ENCODE data around the gene NFIA. TPM values are rescaled to one million over a fixed set of nuclear protein-coding genes. Genes with fewer than 3 reads are reported as not detected.

Gene NFIA
- polyA plus RNA-seq, 3 donors, result 1.4 to 5.3 (median 2.4) TPM

DNA sequence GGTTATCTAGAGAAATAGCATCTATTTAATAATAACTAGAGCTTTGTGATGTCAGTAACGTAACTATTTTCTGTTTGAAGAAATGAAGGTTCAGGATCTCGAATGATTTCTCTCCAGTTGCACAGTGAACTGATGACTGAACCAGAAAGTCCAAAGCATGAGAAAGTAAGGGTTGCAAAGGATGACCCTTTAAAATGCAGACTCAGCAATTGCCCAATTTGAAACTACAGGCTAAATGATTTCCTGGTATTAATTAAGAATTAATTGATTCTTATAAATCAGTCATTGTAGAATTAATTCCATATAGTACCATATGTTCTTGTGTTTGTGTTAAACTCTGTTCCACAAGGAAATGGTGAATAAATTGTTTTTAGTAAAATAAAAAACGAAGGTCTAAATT lies 318.6 kb downstream of the NFIA start:
- H3K4me3 Mint-ChIP-seq, result no peak overlapping the region
- intact Hi-C loops (cut with micrococcal nuclease), result no loop called here
- H3K9me3 Mint-ChIP-seq, result no peaks in the 10 kb centered on the region
- H3K27ac Mint-ChIP-seq, result no peak overlapping the region
- peaks cover 8 to 14% of the 10 kb centered on the region in 2 donors for H3K4me1 ChIP-seq (ENCODE audit: control insufficient read depth in 1 of 2, insufficient read depth in 2 of 2, low read length in 2 of 2)
- DNase-seq, result no peak
- no peak overlapping the region for H3K27ac ChIP-seq (ENCODE audit: low read depth in 1 of 2, low read length in 2 of 2)
- H3K9ac ChIP-seq (ENCODE audit: insufficient read depth, low read length, poor library complexity, severe bottlenecking), result no peak overlapping the region
- H3K4me1 Mint-ChIP-seq, result peaks cover 18% of the 10 kb centered on the region
- H3K4me2 ChIP-seq (replicated peaks; ENCODE audit: extremely low read depth, low read length, poor library complexity, severe bottlenecking), result no peak overlapping the region
- no peaks in the 10 kb centered on the region for H3K9me3 ChIP-seq (replicated peaks in 1 of 2; ENCODE audit: control insufficient read depth in 1 of 2, insufficient read depth in 1 of 2, low read length in 2 of 2)
- H2AFZ ChIP-seq (ENCODE audit: insufficient read depth, low read depth, low read length, poor library complexity, severe bottlenecking), result no peak overlapping the region
- no peaks in the 10 kb centered on the region for H3K27me3 ChIP-seq (ENCODE audit: control insufficient read depth in 2 of 2, insufficient read depth in 2 of 2, low read length in 2 of 2)
- no peaks in the 10 kb centered on the region for H3K36me3 ChIP-seq (replicated peaks in 1 of 2; ENCODE audit: control insufficient read depth in 1 of 2, insufficient read depth in 2 of 2, low read length in 2 of 2)
- H3K4me3 ChIP-seq (replicated peaks in 1 of 3; ENCODE audit: low read depth in 2 of 3, low read length in 3 of 3), result no peak overlapping the region
- no peaks in the 10 kb centered on the region for H3K27me3 Mint-ChIP-seq (ENCODE audit: low read depth in 3 of 3)
- TF ChIP-seq, protein P1, sequence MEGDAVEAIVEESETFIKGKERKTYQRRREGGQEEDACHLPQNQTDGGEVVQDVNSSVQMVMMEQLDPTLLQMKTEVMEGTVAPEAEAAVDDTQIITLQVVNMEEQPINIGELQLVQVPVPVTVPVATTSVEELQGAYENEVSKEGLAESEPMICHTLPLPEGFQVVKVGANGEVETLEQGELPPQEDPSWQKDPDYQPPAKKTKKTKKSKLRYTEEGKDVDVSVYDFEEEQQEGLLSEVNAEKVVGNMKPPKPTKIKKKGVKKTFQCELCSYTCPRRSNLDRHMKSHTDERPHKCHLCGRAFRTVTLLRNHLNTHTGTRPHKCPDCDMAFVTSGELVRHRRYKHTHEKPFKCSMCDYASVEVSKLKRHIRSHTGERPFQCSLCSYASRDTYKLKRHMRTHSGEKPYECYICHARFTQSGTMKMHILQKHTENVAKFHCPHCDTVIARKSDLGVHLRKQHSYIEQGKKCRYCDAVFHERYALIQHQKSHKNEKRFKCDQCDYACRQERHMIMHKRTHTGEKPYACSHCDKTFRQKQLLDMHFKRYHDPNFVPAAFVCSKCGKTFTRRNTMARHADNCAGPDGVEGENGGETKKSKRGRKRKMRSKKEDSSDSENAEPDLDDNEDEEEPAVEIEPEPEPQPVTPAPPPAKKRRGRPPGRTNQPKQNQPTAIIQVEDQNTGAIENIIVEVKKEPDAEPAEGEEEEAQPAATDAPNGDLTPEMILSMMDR (IDR thresholded peaks at IDR 0.05), result no peak
- peaks cover 0 to 14% of the 10 kb centered on the region in 2 donors for H3K36me3 Mint-ChIP-seq
- WGBS (ENCODE audit: insufficient coverage), result 100% methylated on average over 1 of the region's 3 CpGs
- no peaks in the 10 kb centered on the region for H3K79me2 ChIP-seq (ENCODE audit: insufficient read depth, low read length)
- no peaks in the 10 kb centered on the region for H4K20me1 ChIP-seq (ENCODE audit: insufficient read depth, low read length)

GRCh38 chr1:61403679-61404596 lies 321.6 kb downstream of the NFIA start:
- H3K4me3 ChIP-seq (replicated peaks in 1 of 3; ENCODE audit: low read depth in 2 of 3, low read length in 3 of 3), result peak overlapping the region in 2 of 3 experiments; percentile 38 to 60
- peak overlapping the region; percentile 72 to 86 for H3K4me3 Mint-ChIP-seq
- no peaks in the 10 kb centered on the region for H3K27me3 ChIP-seq (ENCODE audit: control insufficient read depth in 2 of 2, insufficient read depth in 2 of 2, low read length in 2 of 2)
- intact Hi-C loops (cut with micrococcal nuclease), result no loop called here
- WGBS (ENCODE audit: insufficient coverage), result 5% methylated on average over 5 of the region's 12 CpGs
- H3K4me1 Mint-ChIP-seq, result peaks cover 18% of the 10 kb centered on the region
- peak overlapping the region; percentile 75 for H2AFZ ChIP-seq (ENCODE audit: insufficient read depth, low read depth, low read length, poor library complexity, severe bottlenecking)
- H3K79me2 ChIP-seq (ENCODE audit: insufficient read depth, low read length), result no peaks in the 10 kb centered on the region
- peak overlapping the region; percentile 17 for H3K9ac ChIP-seq (ENCODE audit: insufficient read depth, low read length, poor library complexity, severe bottlenecking)
- peaks cover 17 to 34% of the 10 kb centered on the region in 2 donors for H3K36me3 Mint-ChIP-seq
- TF ChIP-seq, protein P1 (IDR thresholded peaks at IDR 0.05), result no peak
- peaks cover 0 to 20% of the 10 kb centered on the region in 2 donors for H3K36me3 ChIP-seq (replicated peaks in 1 of 2; ENCODE audit: control insufficient read depth in 1 of 2, insufficient read depth in 2 of 2, low read length in 2 of 2)
- peak overlapping the region; percentile 75 to 94 (median 87) for H3K27ac Mint-ChIP-seq
- no peaks in the 10 kb centered on the region for H4K20me1 ChIP-seq (ENCODE audit: insufficient read depth, low read length)
- H3K27me3 Mint-ChIP-seq (ENCODE audit: low read depth in 3 of 3), result peaks cover 0 to 2% (median 0%) of the 10 kb centered on the region in 3 donors
- peak overlapping the region; percentile 72 for H3K4me2 ChIP-seq (replicated peaks; ENCODE audit: extremely low read depth, low read length, poor library complexity, severe bottlenecking)
- peaks cover 0 to 1% (median 0%) of the 10 kb centered on the region in 7 donors for H3K9me3 Mint-ChIP-seq
- peaks cover 8 to 14% of the 10 kb centered on the region in 2 donors for H3K4me1 ChIP-seq (ENCODE audit: control insufficient read depth in 1 of 2, insufficient read depth in 2 of 2, low read length in 2 of 2)
- no peaks in the 10 kb centered on the region for H3K9me3 ChIP-seq (replicated peaks in 1 of 2; ENCODE audit: control insufficient read depth in 1 of 2, insufficient read depth in 1 of 2, low read length in 2 of 2)
- peak; percentile 42 to 57 (median 44) for DNase-seq
- peak overlapping the region; percentile 5 to 71 for H3K27ac ChIP-seq (ENCODE audit: low read depth in 1 of 2, low read length in 2 of 2)
